BE2C (cell line): ENCODE data around the gene SYT17.

Experiments used
- DNase-seq: peaks from one replicate; pipeline ENCODE4 v3.0.0-alpha.2; 2020
- H3K27me3 ChIP-seq: fragments of 250-450 bp; sonication (Bioruptor Pico); 2 replicates; pipeline ENCODE4 v1.5.1; 2020; ENCODE audit warnings: mild to moderate bottlenecking
- H3K36me3 ChIP-seq: fragments of 250-450 bp; sonication (Bioruptor Pico); 2 replicates; pipeline ENCODE4 v1.5.1; 2020; ENCODE audit warnings: mild to moderate bottlenecking
- H3K4me1 ChIP-seq: fragments of 250-450 bp; sonication (Bioruptor Pico); 2 replicates; pipeline ENCODE4 v1.5.1; 2020
- H3K4me3 ChIP-seq: 2 replicates; pipeline ENCODE4 v1.5.1; 2011; ENCODE audit warnings: low read depth, low read length
- H3K9me3 ChIP-seq: fragments of 250-450 bp; sonication (Bioruptor Pico); 2 replicates; pipeline ENCODE4 v1.5.1; 2020
- CTCF ChIP-seq: IDR thresholded peaks from 2 replicates; pipeline ENCODE4 v1.5.1; 2012; ENCODE audit warnings: mild to moderate bottlenecking, low read depth, low read length

The SYT17 gene

GRCh38 chr16:19278403-19278802, 110.4 kb downstream of the SYT17 start:
- no peaks in the 10 kb centered on the region for H3K9me3 ChIP-seq
- no peaks in the 10 kb centered on the region for H3K4me1 ChIP-seq
- TF ChIP-seq CTCF, result no peak
- DNase-seq, result no peak
- H3K27me3 ChIP-seq, result no peaks in the 10 kb centered on the region
- H3K4me3 ChIP-seq, result no peak overlapping the region
- H3K36me3 ChIP-seq, result no peaks in the 10 kb centered on the region

DNA sequence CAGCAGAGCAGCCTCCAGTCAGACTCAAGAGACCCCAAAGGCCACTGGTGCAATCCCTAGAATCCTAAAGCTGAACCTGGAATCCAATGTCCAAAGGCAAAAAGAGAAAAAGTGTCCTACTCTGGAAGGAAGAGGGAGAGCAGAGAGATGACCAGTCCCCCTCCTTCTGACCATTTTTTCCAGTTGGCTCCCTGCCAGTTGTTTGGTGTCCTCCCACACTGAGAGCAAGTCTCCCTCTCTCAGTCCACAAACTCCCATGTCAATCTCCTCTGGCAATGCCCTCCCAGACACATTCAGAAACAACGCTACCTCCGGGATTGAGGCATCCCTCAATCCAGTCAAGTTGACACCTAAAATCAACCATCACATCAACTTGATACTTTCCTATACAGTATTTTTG, 113.2 kb downstream of the SYT17 start:
- H3K9me3 ChIP-seq, result no peaks in the 10 kb centered on the region
- H3K4me3 ChIP-seq, result no peak overlapping the region
- TF ChIP-seq CTCF, result no peak
- no peaks in the 10 kb centered on the region for H3K4me1 ChIP-seq
- DNase-seq, result no peak
- H3K36me3 ChIP-seq, result no peaks in the 10 kb centered on the region
- H3K27me3 ChIP-seq, result no peaks in the 10 kb centered on the region

- Histone ChIP-seq H3K4me3 (no peak overlapping the region), H3K9me3 (no peaks in the 10 kb centered on the region), H3K4me1 (no peaks in the 10 kb centered on the region), H3K36me3 (no peaks in the 10 kb centered on the region), H3K27me3 (no peaks in the 10 kb centered on the region)
- DNase-seq, result no peak
- no peak for TF ChIP-seq CTCF
Measured at GRCh38 chr16:19282101-19282500, 114.1 kb downstream of the SYT17 start.

DNA sequence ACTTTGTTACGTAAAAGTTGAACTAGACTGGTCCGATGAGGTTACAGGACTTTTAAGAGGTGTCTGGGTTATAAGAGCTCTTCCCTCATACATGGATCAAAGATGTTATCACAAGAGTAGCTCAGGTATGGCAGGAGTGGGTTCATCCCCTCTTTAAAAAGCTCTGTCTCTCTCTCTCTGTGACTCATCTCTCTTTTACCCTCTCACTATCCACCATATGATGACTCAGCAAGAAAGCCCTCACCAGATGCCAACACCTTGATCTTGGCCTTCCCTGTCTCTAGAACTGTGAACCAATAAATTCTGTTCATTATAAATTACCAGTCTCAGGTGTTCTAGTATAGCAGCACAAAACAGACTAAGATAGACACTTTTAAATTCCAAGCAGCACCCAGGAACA, 115.6 kb downstream of the SYT17 start:
- DNase-seq, result no peak
- TF ChIP-seq CTCF, result no peak
- Histone ChIP-seq H3K27me3 (no peaks in the 10 kb centered on the region), H3K4me1 (no peaks in the 10 kb centered on the region), H3K9me3 (no peaks in the 10 kb centered on the region), H3K4me3 (no peak overlapping the region), H3K36me3 (no peaks in the 10 kb centered on the region)

DNA sequence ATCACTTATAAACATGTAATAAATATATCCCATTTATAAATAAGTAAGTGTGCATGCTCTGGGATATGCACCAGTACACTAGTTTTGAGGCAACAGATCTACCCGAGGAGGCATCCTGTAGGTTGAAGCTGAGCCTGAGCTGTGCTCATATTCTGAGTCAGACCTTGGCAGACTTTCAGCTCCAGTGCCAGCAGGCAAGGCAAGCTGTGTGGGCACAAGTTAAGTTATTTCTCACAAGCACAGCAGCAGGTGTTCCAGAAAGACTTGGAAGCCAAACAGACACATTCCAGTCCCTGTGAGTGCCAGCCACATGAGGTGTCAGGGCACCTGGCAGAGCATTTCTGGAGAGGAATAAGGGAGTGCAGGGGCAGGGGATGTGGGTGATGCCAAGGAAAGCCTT, 116.2 kb downstream of the SYT17 start:
- no peaks in the 10 kb centered on the region for H3K4me1 ChIP-seq
- no peaks in the 10 kb centered on the region for H3K27me3 ChIP-seq
- no peaks in the 10 kb centered on the region for H3K9me3 ChIP-seq
- TF ChIP-seq CTCF, result no peak
- no peak overlapping the region for H3K4me3 ChIP-seq
- no peaks in the 10 kb centered on the region for H3K36me3 ChIP-seq
- DNase-seq, result no peak

DNA sequence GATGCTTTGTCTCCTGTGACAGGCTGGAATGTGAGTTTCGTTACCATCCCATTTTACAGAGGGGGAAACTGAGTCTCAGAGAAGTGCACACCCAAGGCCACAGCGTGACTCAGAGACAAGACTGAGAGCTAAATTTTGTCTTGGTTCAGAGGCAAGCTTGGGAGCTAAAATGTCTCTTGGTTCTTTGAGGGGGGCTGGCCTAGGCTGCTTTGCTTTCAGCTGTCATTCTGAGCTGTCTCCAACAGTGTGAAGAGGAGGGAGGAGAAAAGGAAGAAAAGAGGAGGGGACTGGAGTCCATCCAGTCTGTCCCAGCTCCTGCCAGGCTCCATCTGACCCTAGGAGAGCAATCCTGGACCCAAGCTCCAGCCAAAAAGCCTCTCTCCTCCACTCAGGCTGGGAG, 117.4 kb downstream of the SYT17 start, which contains the start of gene CLEC19A:
TSS of gene CLEC19A (plus strand) at position 301 of the 400 bp plus-strand sequence. CDS start 121 bp downstream, outside the sequence.
- no peak for DNase-seq
- H3K4me3 ChIP-seq, result no peak within 1 kb of the TSS
- H3K36me3 ChIP-seq, result no peaks in the 10 kb centered on the region
- H3K27me3 ChIP-seq, result no peaks in the 10 kb centered on the region
- TF ChIP-seq CTCF, result no peak
- no peaks in the 10 kb centered on the region for H3K4me1 ChIP-seq
- no peaks in the 10 kb centered on the region for H3K9me3 ChIP-seq
